Measurements from ENCODE around the gene ACAA1. TPM values are rescaled to one million over a fixed set of nuclear protein-coding genes. Genes with fewer than 3 reads are reported as not detected.

The ACAA1 gene
- total RNA-seq, 5 donors from 2014 or later (not counting 1 experiment from before 2014, with no cell fraction given), result 70.7 to 97.1 (median 90.8) TPM

DNA sequence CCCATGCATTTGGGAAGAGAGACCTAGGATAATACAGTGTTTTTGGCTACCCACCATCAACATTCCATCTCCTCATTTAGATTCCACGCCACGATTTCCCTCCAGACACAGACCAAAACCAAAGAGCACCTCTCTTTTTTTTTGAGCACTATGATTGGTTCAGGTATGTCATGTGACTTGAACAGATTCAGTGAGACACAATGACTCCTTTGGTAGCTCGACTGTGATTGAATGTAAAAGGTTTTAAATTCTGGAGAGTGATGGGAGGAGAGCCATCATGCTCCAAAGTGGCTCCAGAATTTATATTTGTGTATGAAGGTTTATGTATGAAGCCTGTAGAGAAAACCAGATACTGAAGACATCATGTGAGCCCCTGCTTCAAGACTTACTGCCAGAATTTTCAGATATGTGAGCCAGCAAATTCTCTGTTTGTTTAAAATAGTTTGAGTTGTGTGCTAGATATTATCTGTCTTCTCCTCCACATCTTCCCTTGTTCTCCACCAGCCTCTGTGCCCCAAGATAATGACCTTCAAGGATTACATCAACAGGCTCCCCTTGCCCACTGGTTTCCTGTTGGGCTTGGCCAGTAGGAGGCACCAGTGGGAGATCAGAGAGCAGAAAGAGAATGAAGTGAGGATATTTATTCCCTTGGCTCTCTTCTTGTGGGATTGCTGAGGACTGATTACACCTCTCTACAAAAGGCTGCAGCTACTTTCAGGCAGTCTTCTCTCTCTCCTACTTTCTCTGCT, 14.0 kb upstream of the ACAA1 start:
- Mint-ChIP-seq H3K27ac (peak overlapping the region; percentile 81 to 90), H3K4me1 (peaks cover 21 to 46% (median 29%) of the 10 kb centered on the region in 3 donors), H3K27me3 (no peaks in the 10 kb centered on the region), H3K9me3 (peaks cover 0 to 14% (median 7%) of the 10 kb centered on the region in 3 donors), H3K36me3 (no peaks in the 10 kb centered on the region), H3K4me3 (no peak overlapping the region)
- peaks cover 0 to 19% of the 10 kb centered on the region in 2 experiments for H3K4me1 ChIP-seq (ENCODE audit: control insufficient read depth in 1 of 2, extremely low read depth in 1 of 2, insufficient read depth in 2 of 2, low read length in 2 of 2)
- ChIA-PET POLR2A (no interaction called here), CTCF (no interaction called here)
- H3K27me3 ChIP-seq (replicated peaks in 1 of 2; ENCODE audit: control insufficient read depth in 2 of 2, extremely low read depth in 1 of 2, insufficient read depth in 2 of 2, low read length in 1 of 2), result no peaks in the 10 kb centered on the region
- WGBS (ENCODE audit: insufficient coverage), result no CpG with 5 or more reads among the region's 3 CpGs
- H3K9me3 ChIP-seq, result peaks cover 6% of the 10 kb centered on the region
- H3K36me3 ChIP-seq (ENCODE audit: control insufficient read depth in 2 of 2, extremely low read depth in 1 of 2, insufficient read depth in 1 of 2, low read length in 1 of 2), result no peaks in the 10 kb centered on the region
- no peak overlapping the region for H3K4me3 ChIP-seq (ENCODE audit: control insufficient read depth in 1 of 2, extremely low read depth in 1 of 2, low read length in 1 of 2)
- H3K27ac ChIP-seq (ENCODE audit: low read length), result peak overlapping the region; percentile 59
- ATAC-seq (replicated peaks in 1 of 4), result no peak
- no peak for DNase-seq

DNA sequence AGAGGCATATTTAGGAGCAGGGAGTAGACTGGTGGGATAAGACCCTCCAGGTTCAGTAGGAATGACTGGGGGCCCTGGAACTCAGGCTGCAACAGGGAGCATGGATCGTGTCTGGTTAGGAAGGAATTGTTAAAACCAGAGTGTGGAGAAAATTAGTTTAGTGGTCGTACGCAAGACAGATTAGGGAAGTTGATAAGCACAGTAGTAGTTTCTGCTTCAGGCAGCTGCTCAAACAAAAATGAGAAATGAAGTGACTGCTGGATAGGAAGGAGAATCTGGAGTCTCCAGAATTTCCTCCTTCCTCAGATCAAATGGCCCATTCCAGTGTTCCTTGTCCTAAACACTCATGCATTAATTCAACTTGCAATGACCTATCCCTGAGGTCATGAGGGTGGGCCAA, 12.8 kb upstream of the ACAA1 start:
- no peaks in the 10 kb centered on the region for H3K36me3 ChIP-seq (ENCODE audit: control insufficient read depth in 2 of 2, extremely low read depth in 1 of 2, insufficient read depth in 1 of 2, low read length in 1 of 2)
- H3K4me1 Mint-ChIP-seq, result peaks cover 21 to 46% (median 29%) of the 10 kb centered on the region in 3 donors
- no peaks in the 10 kb centered on the region for H3K27me3 Mint-ChIP-seq
- peak overlapping the region; percentile 83 for H3K27ac Mint-ChIP-seq
- no peaks in the 10 kb centered on the region for H3K27me3 ChIP-seq (replicated peaks in 1 of 2; ENCODE audit: control insufficient read depth in 2 of 2, extremely low read depth in 1 of 2, insufficient read depth in 2 of 2, low read length in 1 of 2)
- ATAC-seq (replicated peaks in 1 of 4) (no peak), DNase-seq (no peak)
- peaks cover 6% of the 10 kb centered on the region for H3K9me3 ChIP-seq
- 46% methylated on average over 3 of the region's 3 CpGs for WGBS (ENCODE audit: insufficient coverage)
- ChIA-PET POLR2A (no interaction called here), CTCF (no interaction called here)
- H3K27ac ChIP-seq (ENCODE audit: low read length), result no peak overlapping the region
- H3K9me3 Mint-ChIP-seq, result peaks cover 0 to 20% (median 11%) of the 10 kb centered on the region in 3 donors
- no peaks in the 10 kb centered on the region for H3K36me3 Mint-ChIP-seq
- H3K4me3 ChIP-seq (ENCODE audit: control insufficient read depth in 1 of 2, extremely low read depth in 1 of 2, low read length in 1 of 2), result no peak overlapping the region
- peaks cover 0 to 19% of the 10 kb centered on the region in 2 experiments for H3K4me1 ChIP-seq (ENCODE audit: control insufficient read depth in 1 of 2, extremely low read depth in 1 of 2, insufficient read depth in 2 of 2, low read length in 2 of 2)
- no peak overlapping the region for H3K4me3 Mint-ChIP-seq

DNA sequence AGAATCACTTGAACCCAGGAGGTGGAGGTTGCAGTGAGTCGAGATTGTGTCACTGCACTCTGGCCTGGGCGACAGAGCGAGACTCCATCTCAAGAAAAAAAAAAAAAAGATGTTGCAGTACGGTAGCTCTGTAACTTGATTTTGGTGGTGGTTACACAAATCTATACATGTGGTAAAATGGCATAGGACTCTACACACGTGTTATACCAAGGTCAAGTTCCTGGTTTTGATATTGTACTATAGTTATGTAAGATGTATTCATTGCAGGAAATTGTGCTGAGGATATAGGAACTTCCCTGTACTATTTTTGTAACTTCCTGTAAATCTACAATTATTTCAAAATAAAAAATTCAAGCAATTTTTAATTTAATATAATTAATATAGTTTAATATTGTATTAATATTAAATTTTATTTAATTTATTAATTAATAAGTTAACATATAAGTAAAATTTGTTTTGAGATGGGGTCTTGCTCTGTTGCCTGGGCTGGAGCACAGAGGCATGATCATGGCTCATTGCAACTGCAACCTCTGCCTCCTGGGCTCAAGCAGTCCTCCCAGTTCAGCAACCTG, 11.5 kb upstream of the ACAA1 start:
- Histone ChIP-seq H3K9me3 (peaks cover 6% of the 10 kb centered on the region), H3K4me3 (ENCODE audit: control insufficient read depth in 1 of 2, extremely low read depth in 1 of 2, low read length in 1 of 2) (no peak overlapping the region), H3K27me3 (replicated peaks in 1 of 2; ENCODE audit: control insufficient read depth in 2 of 2, extremely low read depth in 1 of 2, insufficient read depth in 2 of 2, low read length in 1 of 2) (no peaks in the 10 kb centered on the region), H3K4me1 (ENCODE audit: control insufficient read depth in 1 of 2, extremely low read depth in 1 of 2, insufficient read depth in 2 of 2, low read length in 2 of 2) (peaks cover 0 to 19% of the 10 kb centered on the region in 2 experiments), H3K36me3 (ENCODE audit: control insufficient read depth in 2 of 2, extremely low read depth in 1 of 2, insufficient read depth in 1 of 2, low read length in 1 of 2) (no peaks in the 10 kb centered on the region), H3K27ac (ENCODE audit: low read length) (no peak overlapping the region)
- H3K36me3 Mint-ChIP-seq, result no peaks in the 10 kb centered on the region
- no peaks in the 10 kb centered on the region for H3K27me3 Mint-ChIP-seq
- ATAC-seq (replicated peaks in 1 of 4), result no peak
- WGBS (ENCODE audit: insufficient coverage), result 100% methylated on average over 1 of the region's 5 CpGs
- ChIA-PET CTCF (interaction anchor here in 1 of 2 donors (1.3 kb wide), 1 partner anchor 9 kb away, joined by 3 read pairs; no protein-coding TSS in a partner anchor), POLR2A (interaction anchor here in 1 of 2 donors (0.6 kb wide), 1 partner anchor 64 kb away, joined by 3 read pairs; no protein-coding TSS in a partner anchor)
- no peak overlapping the region for H3K27ac Mint-ChIP-seq
- H3K4me3 Mint-ChIP-seq, result no peak overlapping the region
- H3K9me3 Mint-ChIP-seq, result peaks cover 0 to 20% (median 11%) of the 10 kb centered on the region in 3 donors
- H3K4me1 Mint-ChIP-seq, result peaks cover 21 to 40% (median 29%) of the 10 kb centered on the region in 3 donors
- no peak for DNase-seq

DNA sequence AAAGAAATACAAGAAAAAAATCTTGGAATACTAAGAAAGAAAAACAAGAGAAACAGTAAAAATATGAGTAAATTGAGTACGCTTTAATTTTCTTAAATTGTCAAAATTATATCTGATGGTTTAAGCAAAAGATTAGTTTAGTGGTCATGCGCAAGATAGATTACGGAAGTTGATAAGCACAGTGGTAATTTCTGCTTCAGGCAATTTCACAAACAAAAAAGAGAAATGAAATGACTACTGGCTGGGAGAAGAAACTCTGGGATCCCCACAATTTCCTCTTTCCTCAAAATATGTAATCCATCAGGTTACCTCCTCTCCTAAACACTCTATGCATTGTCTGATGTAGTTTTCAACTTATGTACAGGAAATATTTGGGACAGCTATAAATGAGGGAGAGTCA, 10.5 kb upstream of the ACAA1 start:
- DNase-seq (no peak), ATAC-seq (replicated peaks in 1 of 4) (no peak)
- peaks cover 6% of the 10 kb centered on the region for H3K9me3 ChIP-seq
- no peak overlapping the region for H3K27ac ChIP-seq (ENCODE audit: low read length)
- Mint-ChIP-seq H3K9me3 (peaks cover 0 to 20% (median 11%) of the 10 kb centered on the region in 3 donors), H3K27ac (peak overlapping the region in 1 of 2 donors; percentile 19), H3K4me3 (no peak overlapping the region), H3K36me3 (peaks cover 3% of the 10 kb centered on the region), H3K27me3 (no peaks in the 10 kb centered on the region), H3K4me1 (peaks cover 21 to 33% (median 25%) of the 10 kb centered on the region in 3 donors)
- peaks cover 0 to 3% of the 10 kb centered on the region in 2 donors for H3K36me3 ChIP-seq (ENCODE audit: control insufficient read depth in 2 of 2, extremely low read depth in 1 of 2, insufficient read depth in 1 of 2, low read length in 1 of 2)
- WGBS (ENCODE audit: insufficient coverage), result no CpG with 5 or more reads among the region's 3 CpGs
- no peak overlapping the region for H3K4me3 ChIP-seq (ENCODE audit: control insufficient read depth in 1 of 2, extremely low read depth in 1 of 2, low read length in 1 of 2)
- H3K4me1 ChIP-seq (ENCODE audit: control insufficient read depth in 1 of 2, extremely low read depth in 1 of 2, insufficient read depth in 2 of 2, low read length in 2 of 2), result peaks cover 0 to 14% of the 10 kb centered on the region in 2 experiments
- no peaks in the 10 kb centered on the region for H3K27me3 ChIP-seq (replicated peaks in 1 of 2; ENCODE audit: control insufficient read depth in 2 of 2, extremely low read depth in 1 of 2, insufficient read depth in 2 of 2, low read length in 1 of 2)
- ChIA-PET POLR2A (no interaction called here), CTCF (no interaction called here)

DNA sequence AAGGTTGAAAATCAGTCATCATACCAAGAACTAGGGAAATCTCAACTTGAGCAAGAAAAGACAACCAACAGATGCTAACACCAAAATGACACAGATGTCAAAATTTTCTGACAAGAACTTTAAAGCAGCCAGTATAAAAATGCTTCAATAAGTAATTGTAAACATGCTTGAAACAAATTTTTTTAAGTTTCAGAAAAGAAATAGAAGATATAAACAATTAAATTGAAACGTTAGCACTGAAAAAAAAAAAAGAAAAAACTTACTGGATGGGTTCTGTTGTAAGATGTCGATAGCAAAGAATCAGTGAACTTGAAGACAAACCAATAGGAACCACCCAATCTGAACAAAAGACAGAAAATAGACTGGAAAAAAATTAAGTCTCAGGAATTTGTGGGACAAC, 9.6 kb upstream of the ACAA1 start:
- no peak overlapping the region for H3K27ac Mint-ChIP-seq
- H3K4me3 Mint-ChIP-seq, result no peak overlapping the region
- Histone ChIP-seq H3K4me1 (ENCODE audit: control insufficient read depth in 1 of 2, extremely low read depth in 1 of 2, insufficient read depth in 2 of 2, low read length in 2 of 2) (peaks cover 0 to 8% of the 10 kb centered on the region in 2 experiments), H3K4me3 (ENCODE audit: control insufficient read depth in 1 of 2, extremely low read depth in 1 of 2, low read length in 1 of 2) (no peak overlapping the region), H3K9me3 (peaks cover 6% of the 10 kb centered on the region), H3K27ac (ENCODE audit: low read length) (no peak overlapping the region), H3K36me3 (ENCODE audit: control insufficient read depth in 2 of 2, extremely low read depth in 1 of 2, insufficient read depth in 1 of 2, low read length in 1 of 2) (peaks cover 0 to 11% of the 10 kb centered on the region in 2 donors), H3K27me3 (replicated peaks in 1 of 2; ENCODE audit: control insufficient read depth in 2 of 2, extremely low read depth in 1 of 2, insufficient read depth in 2 of 2, low read length in 1 of 2) (no peaks in the 10 kb centered on the region)
- CTCF ChIA-PET, result interaction anchor here in 1 of 2 donors (0.6 kb wide), 2 partner anchors 203 to 226 kb away, joined by 3 read pairs; no protein-coding TSS in a partner anchor
- POLR2A ChIA-PET, result interaction anchor here in 1 of 2 donors (0.6 kb wide), 1 partner anchor 142 kb away, joined by 6 read pairs; no protein-coding TSS in a partner anchor
- peaks cover 16 to 32% (median 22%) of the 10 kb centered on the region in 3 donors for H3K4me1 Mint-ChIP-seq
- no CpG with 5 or more reads among the region's 2 CpGs for WGBS (ENCODE audit: insufficient coverage)
- no peak for DNase-seq
- peaks cover 12% of the 10 kb centered on the region for H3K36me3 Mint-ChIP-seq
- H3K9me3 Mint-ChIP-seq, result peaks cover 0 to 20% (median 11%) of the 10 kb centered on the region in 3 donors
- no peak for ATAC-seq (replicated peaks in 1 of 4)
- H3K27me3 Mint-ChIP-seq, result no peaks in the 10 kb centered on the region

DNA sequence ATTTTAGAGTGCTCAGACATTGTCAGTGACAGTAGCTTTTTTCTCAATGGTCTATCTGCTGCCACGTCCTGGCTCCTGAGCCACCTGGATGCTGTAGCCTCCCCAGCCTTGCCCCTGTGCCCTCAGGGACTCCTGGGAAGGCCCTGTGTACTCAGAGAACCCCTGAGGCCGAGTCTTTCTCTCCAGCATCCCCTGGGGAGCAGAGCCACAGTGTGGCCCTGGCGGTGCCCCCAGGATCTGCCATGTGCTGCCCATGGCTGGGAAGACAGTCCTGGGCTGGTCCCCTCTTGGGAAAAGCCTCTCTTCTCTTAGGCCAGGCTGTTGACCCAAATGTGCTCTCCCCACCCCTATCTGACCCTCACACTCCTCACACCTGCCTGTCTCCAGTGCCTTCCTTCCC, 6.6 kb upstream of the ACAA1 start:
- WGBS (ENCODE audit: insufficient coverage), result 91% methylated on average over 3 of the region's 3 CpGs
- ChIA-PET CTCF (no interaction called here), POLR2A (no interaction called here)

More for the DNA sequence above, 6.6 kb upstream of the ACAA1 start:
- H3K36me3 ChIP-seq (ENCODE audit: control insufficient read depth in 2 of 2, extremely low read depth in 1 of 2, insufficient read depth in 1 of 2, low read length in 1 of 2), result peaks cover 4 to 22% of the 10 kb centered on the region in 2 donors
- peaks cover 0 to 20% (median 11%) of the 10 kb centered on the region in 3 donors for H3K9me3 Mint-ChIP-seq
- H3K4me3 ChIP-seq (ENCODE audit: control insufficient read depth in 1 of 2, extremely low read depth in 1 of 2, low read length in 1 of 2), result no peak overlapping the region
- peaks cover 28 to 39% (median 29%) of the 10 kb centered on the region in 3 donors for H3K4me1 Mint-ChIP-seq
- no peaks in the 10 kb centered on the region for H3K27me3 ChIP-seq (replicated peaks in 1 of 2; ENCODE audit: control insufficient read depth in 2 of 2, extremely low read depth in 1 of 2, insufficient read depth in 2 of 2, low read length in 1 of 2)
- H3K27me3 Mint-ChIP-seq, result no peaks in the 10 kb centered on the region
- peaks cover 16% of the 10 kb centered on the region for H3K36me3 Mint-ChIP-seq
- DNase-seq, result no peak
- H3K27ac ChIP-seq (ENCODE audit: low read length), result no peak overlapping the region
- H3K9me3 ChIP-seq, result peaks cover 6% of the 10 kb centered on the region
- peaks cover 10 to 29% of the 10 kb centered on the region in 2 experiments for H3K4me1 ChIP-seq (ENCODE audit: control insufficient read depth in 1 of 2, extremely low read depth in 1 of 2, insufficient read depth in 2 of 2, low read length in 2 of 2)
- H3K4me3 Mint-ChIP-seq, result no peak overlapping the region
- H3K27ac Mint-ChIP-seq, result no peak overlapping the region
- ATAC-seq (replicated peaks in 1 of 4), result no peak
